Astrocyte (in vitro differentiated cells and primary cell): ENCODE results near the gene PLA2G4D. TPM values are rescaled to one million over a fixed set of nuclear protein-coding genes. Genes with fewer than 3 reads are reported as not detected.
A peak's percentile ranks its signal among the peaks of the same experiment; 100 is the strongest.

ENCODE experiments used
- DNase-seq: peaks from one replicate; pipeline ENCODE4 v3.0.0-alpha.2; 2010; ENCODE audit warnings: low read depth
- FAIRE-seq: peaks from 2 replicates; lab custom pipeline; 2011; peaks lifted over from hg19 to GRCh38; lab: Jason Lieb, UNC
- H2AFZ ChIP-seq: 2 replicates; pipeline ENCODE4 v1.6.0; 2012; ENCODE audit warnings: low read depth, low read length, inconsistent platforms
- H3K27ac ChIP-seq: 2 replicates; pipeline ENCODE4 v1.5.1; 2011; ENCODE audit warnings: low read depth, low read length, inconsistent platforms
- H3K27me3 ChIP-seq: 2 replicates; pipeline ENCODE4 v1.6.0; 2011; ENCODE audit warnings: low read length, inconsistent platforms; ENCODE audit not compliant: insufficient read depth
- H3K36me3 ChIP-seq: 2 replicates; pipeline ENCODE4 v1.5.1; 2011; ENCODE audit warnings: low read length, inconsistent platforms; ENCODE audit not compliant: insufficient read depth
- H3K4me1 ChIP-seq: 2 replicates; pipeline ENCODE4 v1.5.1; 2011; ENCODE audit warnings: low read length, inconsistent platforms; ENCODE audit not compliant: insufficient read depth
- H3K4me2 ChIP-seq: 2 replicates; pipeline ENCODE4 v1.6.0; 2012; ENCODE audit warnings: low read length, inconsistent platforms
- H3K4me3 ChIP-seq: 2 replicates; pipeline ENCODE4 v1.5.1; 2011; ENCODE audit warnings: low read depth, mild to moderate bottlenecking, low read length, inconsistent platforms; ENCODE audit not compliant: insufficient read depth
- H3K79me2 ChIP-seq: 2 replicates; pipeline ENCODE4 v1.6.0; 2012; ENCODE audit warnings: mild to moderate bottlenecking, low read length, inconsistent platforms; ENCODE audit not compliant: insufficient read depth
- H3K9ac ChIP-seq: 2 replicates; pipeline ENCODE4 v1.6.0; 2012; ENCODE audit warnings: mild to moderate bottlenecking, low read length, inconsistent platforms
- H3K9me3 ChIP-seq: 2 replicates; pipeline ENCODE4 v1.5.1; 2012; ENCODE audit warnings: low read depth, mild to moderate bottlenecking, low read length, inconsistent platforms; ENCODE audit not compliant: insufficient read depth
- H4K20me1 ChIP-seq: 2 replicates; pipeline ENCODE4 v1.6.0; 2012; ENCODE audit warnings: low read length, inconsistent platforms; ENCODE audit not compliant: insufficient read depth
- H3K27ac Mint-ChIP-seq: one replicate; pipeline ENCODE4 v1.8.0; 2021; ENCODE audit warnings: mild to moderate bottlenecking, mixed read lengths; ENCODE audit not compliant: unreplicated experiment
- H3K27me3 Mint-ChIP-seq: one replicate; pipeline ENCODE4 v1.8.0; 2021; ENCODE audit warnings: low read depth, mixed read lengths; ENCODE audit not compliant: unreplicated experiment
- H3K36me3 Mint-ChIP-seq: one replicate; pipeline ENCODE4 v1.8.0; 2021; ENCODE audit warnings: low read depth, mixed read lengths; ENCODE audit not compliant: unreplicated experiment
- H3K4me1 Mint-ChIP-seq: one replicate; pipeline ENCODE4 v1.8.0; 2021; ENCODE audit warnings: low read depth, mixed read lengths; ENCODE audit not compliant: unreplicated experiment
- H3K4me3 Mint-ChIP-seq: one replicate; pipeline ENCODE4 v1.8.0; 2021; ENCODE audit warnings: mild to moderate bottlenecking, moderate library complexity, mixed read lengths; ENCODE audit not compliant: unreplicated experiment
- H3K9me3 Mint-ChIP-seq: one replicate; pipeline ENCODE4 v1.8.0; 2021; ENCODE audit warnings: mild to moderate bottlenecking, mixed read lengths; ENCODE audit not compliant: unreplicated experiment
- CTCF ChIP-seq: IDR thresholded peaks from 2 replicates; pipeline ENCODE4 v1.5.1; 2011; ENCODE audit warnings: low read depth, mild to moderate bottlenecking, inconsistent platforms, low read length, moderate library complexity; ENCODE audit not compliant: insufficient read depth
- EZH2 ChIP-seq: IDR thresholded peaks from 2 replicates; pipeline ENCODE4 v1.6.1; 2012; ENCODE audit warnings: mild to moderate bottlenecking, low read length, inconsistent platforms; ENCODE audit not compliant: insufficient read depth
- total RNA-seq: library from RNA; stranded (reverse); gene quantifications from 2 replicates; pipeline ENCODE4 v1.2.1, GENCODE V29; 2021

PLA2G4D gene
- total RNA-seq, 1 donor from 2014 or later: not detected

GRCh38 chr15:42134617-42135245 is 40.4 kb upstream of the PLA2G4D start:
- Mint-ChIP-seq H3K9me3 (peaks cover 7% of the 10 kb centered on the region), H3K36me3 (no peaks in the 10 kb centered on the region), H3K4me3 (no peak overlapping the region), H3K27ac (no peak overlapping the region), H3K27me3 (peaks cover 21% of the 10 kb centered on the region), H3K4me1 (peaks cover 2% of the 10 kb centered on the region)
- Histone ChIP-seq H3K4me3 (no peak overlapping the region), H3K9me3 (peaks cover 4% of the 10 kb centered on the region), H3K36me3 (no peaks in the 10 kb centered on the region), H3K27me3 (peaks cover 29% of the 10 kb centered on the region), H3K4me2 (no peak overlapping the region), H3K9ac (no peak overlapping the region), H4K20me1 (no peaks in the 10 kb centered on the region), H2AFZ (no peak overlapping the region), H3K4me1 (no peaks in the 10 kb centered on the region), H3K79me2 (no peaks in the 10 kb centered on the region), H3K27ac (no peak overlapping the region)
- DNase-seq (no peak), FAIRE-seq (no peak)
- no peak for TF ChIP-seq EZH2
- TF ChIP-seq CTCF: no peak

DNA sequence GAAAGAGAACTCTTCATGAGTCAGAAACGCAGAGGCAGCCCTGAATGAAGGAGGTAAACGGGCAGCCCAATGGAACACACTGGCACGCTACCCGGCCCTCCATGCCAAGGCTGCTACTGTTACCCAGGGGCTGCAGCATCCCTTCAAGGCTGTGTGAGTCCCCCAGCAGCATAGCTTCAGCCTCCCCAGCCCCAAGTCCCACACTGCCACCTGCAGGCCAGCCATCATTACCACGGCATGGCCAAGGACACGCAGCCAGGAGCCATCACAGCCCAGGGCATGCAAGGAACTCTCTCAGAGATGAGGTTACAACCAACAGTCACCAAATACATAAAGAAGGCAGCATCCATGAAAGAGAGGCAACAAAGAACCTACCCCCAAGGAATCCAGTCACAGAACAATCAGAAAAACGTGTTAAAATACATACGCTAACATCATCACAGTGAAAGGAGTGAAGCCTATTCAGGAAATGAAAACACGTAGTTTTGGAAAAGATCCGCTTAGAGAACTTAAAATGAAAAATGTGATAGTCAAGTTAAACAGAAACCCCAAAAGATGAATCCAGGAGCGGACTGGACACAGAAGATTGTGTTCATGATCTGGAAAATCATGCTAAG is 39.6 kb upstream of the PLA2G4D start:
- no peak overlapping the region for H3K4me2 ChIP-seq
- no peak overlapping the region for H2AFZ ChIP-seq
- DNase-seq (no peak), FAIRE-seq (no peak)
- H3K4me1 ChIP-seq: no peaks in the 10 kb centered on the region
- no peaks in the 10 kb centered on the region for H3K36me3 ChIP-seq
- TF ChIP-seq EZH2 (no peak), CTCF (peak; percentile 42)
- peaks cover 1% of the 10 kb centered on the region for H3K9me3 ChIP-seq
- Mint-ChIP-seq H3K36me3 (no peaks in the 10 kb centered on the region), H3K9me3 (no peaks in the 10 kb centered on the region), H3K4me1 (peaks cover 2% of the 10 kb centered on the region), H3K27me3 (peaks cover 14% of the 10 kb centered on the region), H3K27ac (no peak overlapping the region), H3K4me3 (no peak overlapping the region)
- no peaks in the 10 kb centered on the region for H4K20me1 ChIP-seq
- H3K9ac ChIP-seq: no peak overlapping the region
- H3K27me3 ChIP-seq: peaks cover 35% of the 10 kb centered on the region
- no peak overlapping the region for H3K27ac ChIP-seq
- no peak overlapping the region for H3K4me3 ChIP-seq
- no peaks in the 10 kb centered on the region for H3K79me2 ChIP-seq

- no peaks in the 10 kb centered on the region for H3K9me3 ChIP-seq
- Mint-ChIP-seq H3K27ac (no peak overlapping the region), H3K4me1 (peaks cover 2% of the 10 kb centered on the region), H3K9me3 (no peaks in the 10 kb centered on the region), H3K4me3 (no peak overlapping the region), H3K36me3 (no peaks in the 10 kb centered on the region), H3K27me3 (peaks cover 12% of the 10 kb centered on the region)
- H3K4me2 ChIP-seq: no peak overlapping the region
- no peaks in the 10 kb centered on the region for H3K79me2 ChIP-seq
- no peak for TF ChIP-seq EZH2
- TF ChIP-seq CTCF: no peak
- peaks cover 37% of the 10 kb centered on the region for H3K27me3 ChIP-seq
- H3K4me1 ChIP-seq: no peaks in the 10 kb centered on the region
- H3K4me3 ChIP-seq: no peak overlapping the region
- H3K27ac ChIP-seq: no peak overlapping the region
- DNase-seq: no peak
- FAIRE-seq: no peak
- H3K9ac ChIP-seq: no peak overlapping the region
- H2AFZ ChIP-seq: no peak overlapping the region
- no peaks in the 10 kb centered on the region for H4K20me1 ChIP-seq
- no peaks in the 10 kb centered on the region for H3K36me3 ChIP-seq
These were observed 39.0 kb upstream of the PLA2G4D start for GRCh38 chr15:42133356-42133755.
